Mesenchymal stem cell (in vitro differentiated cells and primary cell): Measurements from ENCODE around the gene GPRC5C.

Experiments used
- DNase-seq: peaks from one replicate; pipeline ENCODE4 v3.0.0-alpha.2; 2013
- H2AFZ ChIP-seq: one replicate; pipeline ENCODE4 v1.6.1; 2013; ENCODE audit warnings: low read depth, mild to moderate bottlenecking, control low read depth, inconsistent platforms, low read length, moderate library complexity
- H2AK5ac ChIP-seq: 2 replicates; pipeline ENCODE4 v1.6.1; 2013; ENCODE audit warnings: low read length, moderate library complexity, mild to moderate bottlenecking, inconsistent platforms; ENCODE audit not compliant: severe bottlenecking
- H2BK120ac ChIP-seq: one replicate; pipeline ENCODE4 v1.6.1; 2013; ENCODE audit warnings: low read depth, mild to moderate bottlenecking, inconsistent platforms, low read length, moderate library complexity
- H2BK12ac ChIP-seq, 2 experiments: one replicate each; pipeline ENCODE4 v1.6.1; 2013; ENCODE audit warnings: inconsistent platforms in 2 of 2, low read length in 2 of 2, mild to moderate bottlenecking in 2 of 2, moderate library complexity in 2 of 2, control low read depth in 1 of 2
- H2BK15ac ChIP-seq: one replicate; pipeline ENCODE4 v1.6.1; 2013; ENCODE audit warnings: mild to moderate bottlenecking, low read depth, inconsistent platforms; ENCODE audit not compliant: poor library complexity, severe bottlenecking
- H2BK5ac ChIP-seq: 2 replicates; pipeline ENCODE4 v1.6.1; 2013; ENCODE audit warnings: low read depth, mild to moderate bottlenecking, low read length, control low read depth, inconsistent platforms; ENCODE audit not compliant: poor library complexity, severe bottlenecking
- H3K14ac ChIP-seq, 2 experiments: one replicate each; pipeline ENCODE4 v1.6.1; 2013; ENCODE audit warnings: inconsistent platforms in 2 of 2, low read length in 2 of 2, control low read depth in 1 of 2, mild to moderate bottlenecking in 1 of 2, moderate library complexity in 1 of 2
- H3K18ac ChIP-seq, 2 experiments: one replicate each; pipeline ENCODE4 v1.6.1; 2013; ENCODE audit warnings: inconsistent platforms in 2 of 2, low read length in 2 of 2, control low read depth in 1 of 2, low read depth in 1 of 2, mild to moderate bottlenecking in 1 of 2
- H3K23ac ChIP-seq, 2 experiments: one replicate each; pipeline ENCODE4 v1.6.1; 2013; ENCODE audit warnings: inconsistent platforms in 2 of 2, low read length in 2 of 2, mild to moderate bottlenecking in 2 of 2, moderate library complexity in 2 of 2, control low read depth in 1 of 2
- H3K27ac ChIP-seq: 2 replicates; pipeline ENCODE4 v1.5.1; 2013; ENCODE audit warnings: mild to moderate bottlenecking, moderate library complexity, low read length, control low read depth, inconsistent platforms; ENCODE audit not compliant: poor library complexity, severe bottlenecking
- H3K27me3 ChIP-seq, 2 experiments: 2 replicates each; pipeline versions ENCODE4 v1.6.1 to v1.7.0; 2013; ENCODE audit warnings: low read length in 2 of 2, mild to moderate bottlenecking in 2 of 2, moderate library complexity in 2 of 2, control low read depth in 1 of 2, inconsistent platforms in 1 of 2; ENCODE audit not compliant: control insufficient read depth in 1 of 2, insufficient read depth in 1 of 2
- H3K36me3 ChIP-seq, 2 experiments: 2 replicates each; pipeline versions ENCODE4 v1.6.1 to v1.7.0; 2013; ENCODE audit warnings: low read length in 2 of 2, control low read depth in 1 of 2, inconsistent platforms in 1 of 2, low read depth in 1 of 2, mild to moderate bottlenecking in 1 of 2; ENCODE audit not compliant: insufficient read depth in 2 of 2, control insufficient read depth in 1 of 2
- H3K4ac ChIP-seq, 2 experiments: one replicate each; pipeline ENCODE4 v1.6.1; 2013; ENCODE audit warnings: inconsistent platforms in 2 of 2, low read length in 2 of 2, mild to moderate bottlenecking in 2 of 2, moderate library complexity in 2 of 2, control low read depth in 1 of 2, low read depth in 1 of 2
- H3K4me1 ChIP-seq: 2 replicates; pipeline ENCODE4 v1.6.1; 2013; ENCODE audit warnings: low read depth, low read length, control low read depth; ENCODE audit not compliant: control insufficient read depth, insufficient read depth
- H3K4me2 ChIP-seq: 2 replicates; pipeline ENCODE4 v1.6.1; 2013; ENCODE audit warnings: low read length, mild to moderate bottlenecking, inconsistent platforms; ENCODE audit not compliant: poor library complexity, severe bottlenecking
- H3K4me3 ChIP-seq, 2 experiments: 2 replicates each; pipeline versions ENCODE4 v1.5.1 to v1.7.0; 2013; ENCODE audit warnings: low read length in 2 of 2, mild to moderate bottlenecking in 2 of 2, control low read depth in 1 of 2, low read depth in 1 of 2; ENCODE audit not compliant: insufficient read depth in 1 of 2
- H3K79me1 ChIP-seq: replicated peaks from 2 replicates; pipeline ENCODE4 v1.6.1; 2013; ENCODE audit warnings: mild to moderate bottlenecking, control low read depth, low read length, inconsistent platforms; ENCODE audit not compliant: poor library complexity, severe bottlenecking
- H3K9ac ChIP-seq: 2 replicates; pipeline ENCODE4 v1.7.0; 2013; ENCODE audit warnings: mild to moderate bottlenecking, low read length, moderate library complexity
- H3K9me3 ChIP-seq: 2 replicates; pipeline ENCODE4 v1.7.0; 2013; ENCODE audit warnings: mild to moderate bottlenecking, low read length; ENCODE audit not compliant: control insufficient read depth
- H4K8ac ChIP-seq: one replicate; pipeline ENCODE4 v1.6.1; 2013; ENCODE audit warnings: inconsistent platforms, mild to moderate bottlenecking, low read length, moderate library complexity
- H4K91ac ChIP-seq: one replicate; pipeline ENCODE4 v1.6.1; 2013; ENCODE audit warnings: mild to moderate bottlenecking, low read length, inconsistent platforms
- WGBS: methylation state at CpG from one replicate; pipeline ENCODE4 v1.1.7; 2013; ENCODE audit warnings: mixed read lengths; 5-methylcytosine and 5-hydroxymethylcytosine counted together

GPRC5C gene

DNA sequence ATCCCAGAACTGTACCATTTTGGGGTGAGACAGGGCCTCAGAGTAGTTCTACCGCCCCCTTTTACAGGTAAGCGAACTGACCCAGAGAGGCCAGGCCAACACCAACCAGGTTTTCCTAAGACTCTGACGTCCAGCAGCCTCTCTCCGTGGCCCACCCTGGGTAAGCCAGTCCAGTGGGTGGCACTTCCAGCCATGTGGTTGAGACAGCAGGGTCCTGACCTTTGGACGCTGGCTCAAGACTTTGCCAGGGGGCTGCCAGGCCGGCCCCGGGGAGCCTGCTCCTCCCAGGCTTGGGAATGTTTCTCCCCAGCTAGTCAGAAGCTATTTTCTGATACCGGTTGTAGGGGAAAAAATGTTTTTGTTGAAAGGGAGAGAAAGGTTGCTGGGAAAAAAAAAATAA is 16.9 kb downstream of the GPRC5C start:
- Histone ChIP-seq H3K27me3 (peaks cover 0 to 18% of the 10 kb centered on the region in 2 experiments), H2BK5ac (no peak overlapping the region), H3K18ac (no peak overlapping the region), H4K91ac (no peak overlapping the region), H2BK120ac (no peak overlapping the region), H3K4ac (no peak overlapping the region), H3K79me1 (peaks cover 25% of the 10 kb centered on the region), H3K4me1 (peaks cover 44% of the 10 kb centered on the region), H3K9me3 (no peaks in the 10 kb centered on the region), H2BK15ac (no peak overlapping the region), H3K14ac (no peak overlapping the region), H3K36me3 (peaks cover 0 to 65% of the 10 kb centered on the region in 2 experiments), H2AK5ac (no peak overlapping the region), H3K27ac (no peak overlapping the region), H3K9ac (no peak overlapping the region), H2AFZ (no peak overlapping the region), H2BK12ac (no peak overlapping the region), H3K23ac (no peak overlapping the region), H3K4me2 (no peak overlapping the region), H4K8ac (no peak overlapping the region), H3K4me3 (no peak overlapping the region)
- DNase-seq: no peak
- WGBS: 89% methylated on average over 7 of the region's 8 CpGs

DNA sequence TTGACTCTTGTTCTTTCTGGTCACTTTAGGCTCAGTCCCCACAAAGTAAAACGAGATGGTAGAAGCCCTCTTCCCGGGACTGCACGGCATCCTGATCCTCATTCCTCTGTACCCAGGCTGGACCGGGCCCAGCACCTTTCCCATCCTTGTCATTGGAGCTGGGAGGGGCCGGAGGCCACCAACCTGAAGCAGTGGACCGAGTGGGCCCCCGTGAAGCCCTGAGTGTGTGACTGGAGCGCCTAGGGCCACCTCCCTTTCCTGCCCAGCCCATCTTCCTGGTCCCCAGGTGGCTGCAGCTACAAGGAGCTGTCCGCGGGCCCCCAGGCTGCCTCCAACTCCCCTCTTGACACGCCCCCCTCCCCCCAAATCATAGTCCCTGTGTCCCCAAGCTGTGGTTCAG is 17.4 kb downstream of the GPRC5C start:
- Histone ChIP-seq H2BK12ac (no peak overlapping the region), H2AK5ac (no peak overlapping the region), H2AFZ (no peak overlapping the region), H3K18ac (no peak overlapping the region), H4K91ac (no peak overlapping the region), H3K23ac (no peak overlapping the region), H4K8ac (no peak overlapping the region), H2BK15ac (no peak overlapping the region), H3K4ac (no peak overlapping the region), H3K79me1 (peaks cover 22% of the 10 kb centered on the region), H3K4me1 (peaks cover 40% of the 10 kb centered on the region), H3K4me2 (no peak overlapping the region), H3K14ac (no peak overlapping the region), H3K9ac (no peak overlapping the region), H3K9me3 (no peaks in the 10 kb centered on the region), H3K27ac (no peak overlapping the region), H2BK120ac (no peak overlapping the region), H3K36me3 (peaks cover 0 to 60% of the 10 kb centered on the region in 2 experiments), H3K27me3 (peaks cover 0 to 13% of the 10 kb centered on the region in 2 experiments), H3K4me3 (no peak overlapping the region), H2BK5ac (no peak overlapping the region)
- WGBS: 81% methylated on average over 11 of the region's 11 CpGs
- DNase-seq: no peak

DNA sequence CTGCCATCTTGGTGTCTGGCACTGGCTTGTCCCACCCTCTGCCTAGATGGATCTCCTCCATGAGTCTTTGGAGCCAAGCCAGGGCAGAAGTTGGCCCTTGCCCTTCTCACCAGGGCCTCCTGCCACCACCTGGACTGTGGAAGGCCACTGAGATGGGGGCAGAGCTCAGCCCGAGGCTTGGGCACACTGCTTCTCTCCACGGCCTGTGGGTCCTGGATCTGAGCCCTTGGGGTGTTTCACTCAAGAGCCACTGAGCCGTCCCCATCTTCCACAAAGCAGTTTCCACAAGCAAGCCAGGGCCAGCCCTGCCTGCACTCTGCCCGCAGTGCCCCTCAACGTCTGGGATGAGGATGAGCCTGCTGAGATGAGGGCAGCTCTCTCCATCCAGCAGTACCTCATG is 17.9 kb downstream of the GPRC5C start:
- H3K18ac ChIP-seq: no peak overlapping the region
- H2AK5ac ChIP-seq: no peak overlapping the region
- H3K4me1 ChIP-seq: peaks cover 40% of the 10 kb centered on the region
- 82% methylated on average over 5 of the region's 5 CpGs for WGBS
- peaks cover 0 to 55% of the 10 kb centered on the region in 2 experiments for H3K36me3 ChIP-seq
- peaks cover 0 to 15% of the 10 kb centered on the region in 2 experiments for H3K27me3 ChIP-seq
- no peak overlapping the region for H3K27ac ChIP-seq
- H4K8ac ChIP-seq: no peak overlapping the region
- no peak for DNase-seq
- H3K79me1 ChIP-seq: peaks cover 20% of the 10 kb centered on the region
- H3K9me3 ChIP-seq: no peaks in the 10 kb centered on the region
- H2AFZ ChIP-seq: no peak overlapping the region
- no peak overlapping the region for H4K91ac ChIP-seq
- H3K9ac ChIP-seq: no peak overlapping the region
- H2BK15ac ChIP-seq: no peak overlapping the region
- H3K23ac ChIP-seq: no peak overlapping the region
- H3K4me3 ChIP-seq: no peak overlapping the region
- no peak overlapping the region for H3K4ac ChIP-seq
- H3K14ac ChIP-seq: no peak overlapping the region
- H2BK120ac ChIP-seq: no peak overlapping the region
- no peak overlapping the region for H2BK5ac ChIP-seq
- H3K4me2 ChIP-seq: no peak overlapping the region
- no peak overlapping the region for H2BK12ac ChIP-seq

DNA sequence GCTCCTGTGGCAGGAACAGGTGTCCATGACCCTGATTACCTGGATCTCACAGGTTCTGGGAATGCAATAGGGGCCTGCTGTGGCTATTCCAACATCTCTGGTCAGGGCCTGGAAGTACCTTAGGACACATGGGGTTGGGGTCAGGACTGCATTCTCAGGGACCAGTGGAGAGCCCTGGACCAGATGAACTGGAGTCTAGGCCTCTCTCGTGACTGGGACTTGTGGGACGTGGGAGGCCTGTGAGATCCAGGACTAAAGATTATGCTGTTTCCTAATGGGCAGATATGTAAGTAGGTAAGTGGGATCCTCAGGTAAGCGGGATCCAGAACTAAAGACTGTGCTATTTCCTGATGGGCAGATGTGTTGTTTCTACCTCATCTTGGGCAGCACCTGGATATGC is 18.3 kb downstream of the GPRC5C start:
- 84% methylated on average over 3 of the region's 3 CpGs for WGBS
- H2AFZ ChIP-seq: no peak overlapping the region
- DNase-seq: no peak

More for the DNA sequence above, 18.3 kb downstream of the GPRC5C start:
- Histone ChIP-seq H4K8ac (no peak overlapping the region), H3K27me3 (peaks cover 0 to 15% of the 10 kb centered on the region in 2 experiments), H3K18ac (no peak overlapping the region), H3K23ac (no peak overlapping the region), H3K4ac (no peak overlapping the region), H3K9me3 (no peaks in the 10 kb centered on the region), H2BK120ac (no peak overlapping the region), H3K79me1 (peaks cover 18% of the 10 kb centered on the region), H3K9ac (no peak overlapping the region), H4K91ac (no peak overlapping the region), H3K4me3 (no peak overlapping the region), H2BK5ac (no peak overlapping the region), H3K27ac (no peak overlapping the region), H3K4me1 (peaks cover 42% of the 10 kb centered on the region), H2BK12ac (no peak overlapping the region), H3K36me3 (peaks cover 0 to 51% of the 10 kb centered on the region in 2 experiments), H3K14ac (no peak overlapping the region), H2AK5ac (no peak overlapping the region), H3K4me2 (no peak overlapping the region), H2BK15ac (no peak overlapping the region)
